A549 treated with DMSO at 1 μM for 4 hours (cell line): ENCODE data around the gene SNRK. TPM values are rescaled to one million over a fixed set of nuclear protein-coding genes. Genes with fewer than 3 reads are reported as not detected.

Experiments used
- total RNA-seq: library from RNA; stranded (reverse); fragments of 200-300 nt; extraction: Qiagen RNA extraction; gene quantifications from 5 replicates; pipeline ENCODE4 v1.2.3, GENCODE V29; 2022; ENCODE audit warnings: low read depth

The SNRK gene
- 4.2 to 5.4 TPM (median 4.7 TPM) in 5 replicates for total RNA-seq

GRCh38 chr3:43286115-43286840, at the start of gene SNRK:
Gene SNRK, plus strand, starts transcription at chr3:43286540. Its CDS starts 16,664 bp downstream, at chr3:43303204.

Other genes starting within 250 kb of the SNRK start
- 6.6 to 9.5 TPM (median 8.3 TPM) in 5 replicates for gene POMGNT2, start 180.5 kb upstream of the SNRK start, total RNA-seq